NCI-H1105 (cell line): ENCODE results near the gene UBE2G2.

ENCODE experiments used
- DNase-seq: peaks from one replicate; lab custom pipeline; 2025; lab: John Stamatoyannopoulos, UW

UBE2G2 gene

GRCh38 chr21:44763451-44764318 lies 37.9 kb downstream of the UBE2G2 start:
- DNase-seq: no peak

GRCh38 chr21:44763050-44763378 lies 38.6 kb downstream of the UBE2G2 start:
- no peak for DNase-seq

- DNase-seq: no peak
These were observed 39.2 kb downstream of the UBE2G2 start for GRCh38 chr21:44762221-44763049.

GRCh38 chr21:44761747-44762208 lies 39.8 kb downstream of the UBE2G2 start:
- peak; percentile 4 for DNase-seq

GRCh38 chr21:44761011-44761729 lies 40.5 kb downstream of the UBE2G2 start:
- peak; percentile 27 for DNase-seq

GRCh38 chr21:44760376-44760775 lies 41.2 kb downstream of the UBE2G2 start:
- DNase-seq: no peak

- DNase-seq: no peak
These were observed 41.9 kb downstream of the UBE2G2 start for GRCh38 chr21:44759628-44760285.

GRCh38 chr21:44758781-44759627 lies 42.6 kb downstream of the UBE2G2 start:
- no peak for DNase-seq

- no peak for DNase-seq
These were observed 43.5 kb downstream of the UBE2G2 start for GRCh38 chr21:44758141-44758561.

- no peak for DNase-seq
These were observed 43.9 kb downstream of the UBE2G2 start for GRCh38 chr21:44757731-44758130.

- DNase-seq: no peak
These were observed 45.0 kb downstream of the UBE2G2 start for GRCh38 chr21:44756423-44757185.

GRCh38 chr21:44755227-44755626 lies 46.4 kb downstream of the UBE2G2 start:
- DNase-seq: no peak

- no peak for DNase-seq
These were observed 48.3 kb downstream of the UBE2G2 start for GRCh38 chr21:44753357-44753756.

GRCh38 chr21:44752671-44753235 lies 48.9 kb downstream of the UBE2G2 start:
- no peak for DNase-seq

- no peak for DNase-seq
These were observed 49.6 kb downstream of the UBE2G2 start for GRCh38 chr21:44751799-44752636.

- DNase-seq: no peak
These were observed 50.3 kb downstream of the UBE2G2 start for GRCh38 chr21:44751186-44751798.

- no peak for DNase-seq
These were observed 51.0 kb downstream of the UBE2G2 start for GRCh38 chr21:44750675-44751025.
